COLO668 (cell line): ENCODE results near the gene F2RL3.
"Not testable (repeated sequence)": the region's sequence is repeated elsewhere in the genome, so short reads cannot be mapped to it uniquely, and the experiment has no call there.

Source experiments
- DNase-seq: peaks from one replicate; lab custom pipeline; 2025; ENCODE audit not compliant: unreplicated experiment; lab: John Stamatoyannopoulos, UW

Gene F2RL3

GRCh38 chr19:16874250-16874977 lies 14.4 kb upstream of the F2RL3 start:
- DNase-seq, result no peak

GRCh38 chr19:16874978-16875299 lies 13.9 kb upstream of the F2RL3 start:
- DNase-seq, result not testable (repeated sequence)

- DNase-seq, result no peak
These were observed 12.9 kb upstream of the F2RL3 start for GRCh38 chr19:16875584-16876555.

GRCh38 chr19:16876904-16877361 lies 11.9 kb upstream of the F2RL3 start:
- DNase-seq, result no peak

GRCh38 chr19:16877581-16877980 lies 11.2 kb upstream of the F2RL3 start:
- DNase-seq, result no peak

GRCh38 chr19:16878181-16878965 lies 10.4 kb upstream of the F2RL3 start:
- DNase-seq, result no peak

GRCh38 chr19:16880884-16881554 lies 7.8 kb upstream of the F2RL3 start:
- no peak for DNase-seq

GRCh38 chr19:16882146-16882545 lies 6.7 kb upstream of the F2RL3 start:
- no peak for DNase-seq

GRCh38 chr19:16883522-16883921 lies 5.3 kb upstream of the F2RL3 start:
- DNase-seq, result no peak

GRCh38 chr19:16885166-16885565 lies 3.6 kb upstream of the F2RL3 start:
- DNase-seq, result no peak

- DNase-seq, result no peak
These were observed 2.4 kb upstream of the F2RL3 start for GRCh38 chr19:16886305-16886880.

GRCh38 chr19:16887353-16888265 lies 1.2 kb upstream of the F2RL3 start:
- DNase-seq, result no peak

- no peak for DNase-seq
These were observed 625 bp downstream of the F2RL3 start for GRCh38 chr19:16889366-16889882.

GRCh38 chr19:16889883-16890460 lies 1.2 kb downstream of the F2RL3 start:
- no peak for DNase-seq

GRCh38 chr19:16890461-16891184 lies 1.8 kb downstream of the F2RL3 start:
- DNase-seq, result no peak

- DNase-seq, result no peak
These were observed 3.0 kb downstream of the F2RL3 start for GRCh38 chr19:16891696-16892382.

- no peak for DNase-seq
These were observed 3.6 kb downstream of the F2RL3 start for GRCh38 chr19:16892436-16892835.
